Stimulated activated CD4-positive, alpha-beta T cell treated with anti-CD3 and anti-CD28 coated beads, Interleukin-2, amount 100 ng/mL, for 48 hours (primary cell): ENCODE data around the gene SLCO4A1.

Source experiments
- DNase-seq, 2 donors: peaks; one replicate each; pipeline ENCODE4 v3.0.0-alpha.2; 2020

SLCO4A1 gene

DNA sequence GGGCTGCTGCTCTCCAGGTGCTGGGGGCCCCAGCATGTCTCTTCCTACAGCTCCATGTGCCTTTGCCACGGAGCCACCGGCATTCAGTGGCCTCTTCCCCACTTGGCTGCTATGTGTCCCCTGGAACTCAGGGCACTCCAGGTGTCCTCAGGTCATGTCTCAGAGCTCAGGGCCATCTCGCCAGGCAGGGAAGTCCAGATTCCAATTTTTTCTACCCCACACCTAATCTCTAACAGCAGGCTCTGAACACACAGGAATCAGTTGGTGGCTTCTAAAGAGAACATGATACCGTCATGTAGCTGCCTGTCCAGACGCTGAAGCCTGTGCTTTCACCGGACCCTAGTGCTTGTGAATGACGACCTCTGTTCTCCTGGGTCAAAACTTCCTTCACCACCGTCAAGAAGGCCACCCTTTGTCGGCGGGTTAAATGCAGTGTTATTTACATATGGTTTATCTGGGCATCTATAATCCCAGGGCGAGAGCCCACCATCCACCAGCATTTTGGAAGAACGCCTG, 4.2 kb upstream of the SLCO4A1 start:
- DNase-seq: no peak

- no peak for DNase-seq
These were observed 3.5 kb upstream of the SLCO4A1 start for GRCh38 chr20:62638679-62639406.

DNA sequence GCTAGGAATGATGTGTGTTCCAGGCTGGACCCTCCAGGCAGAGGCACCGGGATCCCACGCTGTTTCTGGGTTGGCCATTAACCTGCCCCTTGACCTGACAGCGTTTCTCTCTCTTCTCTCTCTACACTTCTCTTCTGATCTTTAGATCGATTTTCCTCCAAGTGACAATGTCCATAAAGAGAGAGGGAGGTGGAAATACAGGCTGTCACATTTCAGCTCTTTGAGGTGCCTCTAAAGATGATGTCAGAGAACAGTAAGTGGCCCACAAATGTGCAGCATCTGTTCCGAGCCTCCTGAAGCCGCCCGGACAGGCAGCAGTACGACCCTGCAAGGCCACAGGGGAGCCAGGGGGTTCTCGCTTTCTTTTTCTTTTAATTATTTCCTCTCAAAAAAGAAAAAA, 2.5 kb upstream of the SLCO4A1 start:
- no peak for DNase-seq

DNA sequence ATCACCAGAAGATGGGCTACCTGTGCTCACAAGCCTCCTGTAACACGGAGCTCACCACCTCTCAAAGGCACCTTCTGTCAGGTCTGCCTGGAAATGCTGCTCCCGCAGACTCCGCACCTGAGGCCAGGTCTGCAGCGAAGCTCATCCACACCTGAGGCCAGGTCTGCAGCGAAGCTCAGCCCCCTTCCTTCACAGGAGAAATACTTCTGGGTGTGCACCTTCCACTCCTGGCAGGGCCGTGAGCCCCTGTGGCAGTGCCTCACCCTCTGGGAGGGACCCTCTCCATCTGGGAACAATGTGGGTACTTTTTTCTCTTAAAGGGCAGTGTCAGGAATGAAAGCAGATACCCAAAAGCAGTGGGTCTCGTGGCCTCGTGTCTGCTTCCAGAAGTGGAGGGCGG, 1.4 kb upstream of the SLCO4A1 start:
- DNase-seq: no peak

DNA sequence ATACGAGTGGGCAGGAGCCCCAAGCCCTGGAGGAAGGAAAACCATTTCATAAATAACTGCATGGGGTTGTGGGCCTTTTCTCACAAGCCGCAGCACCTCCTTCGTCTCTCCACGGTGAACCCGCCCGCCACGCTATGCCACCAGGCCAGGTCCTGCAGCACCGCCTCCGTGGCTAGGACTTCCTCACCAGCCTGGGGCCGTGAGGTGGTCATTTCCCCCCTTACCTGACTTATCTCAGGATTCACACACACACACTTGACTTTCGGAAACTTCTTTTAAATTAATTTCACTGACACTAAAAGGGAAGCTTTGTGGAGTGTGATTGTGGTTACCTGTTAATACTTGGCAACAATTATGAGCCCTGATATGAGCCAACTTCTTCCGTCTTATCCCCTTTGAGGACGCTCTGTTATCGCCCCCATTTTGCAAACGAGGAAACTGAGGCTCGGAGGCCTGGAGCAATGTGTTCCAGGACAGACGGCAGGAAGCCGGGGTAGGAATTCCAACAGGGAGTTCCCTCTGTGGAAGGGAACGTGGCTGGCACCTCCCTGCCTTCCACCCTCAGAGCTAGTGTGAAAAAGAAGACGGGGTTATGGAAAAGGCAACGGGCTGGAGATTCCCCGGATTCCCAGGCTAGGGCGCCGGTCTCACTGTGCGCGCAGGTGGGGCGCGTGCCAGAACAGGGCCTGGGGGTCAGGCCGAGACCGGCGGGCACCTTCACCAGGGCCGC, 817 bp upstream of the SLCO4A1 start:
- no peak for DNase-seq

DNA sequence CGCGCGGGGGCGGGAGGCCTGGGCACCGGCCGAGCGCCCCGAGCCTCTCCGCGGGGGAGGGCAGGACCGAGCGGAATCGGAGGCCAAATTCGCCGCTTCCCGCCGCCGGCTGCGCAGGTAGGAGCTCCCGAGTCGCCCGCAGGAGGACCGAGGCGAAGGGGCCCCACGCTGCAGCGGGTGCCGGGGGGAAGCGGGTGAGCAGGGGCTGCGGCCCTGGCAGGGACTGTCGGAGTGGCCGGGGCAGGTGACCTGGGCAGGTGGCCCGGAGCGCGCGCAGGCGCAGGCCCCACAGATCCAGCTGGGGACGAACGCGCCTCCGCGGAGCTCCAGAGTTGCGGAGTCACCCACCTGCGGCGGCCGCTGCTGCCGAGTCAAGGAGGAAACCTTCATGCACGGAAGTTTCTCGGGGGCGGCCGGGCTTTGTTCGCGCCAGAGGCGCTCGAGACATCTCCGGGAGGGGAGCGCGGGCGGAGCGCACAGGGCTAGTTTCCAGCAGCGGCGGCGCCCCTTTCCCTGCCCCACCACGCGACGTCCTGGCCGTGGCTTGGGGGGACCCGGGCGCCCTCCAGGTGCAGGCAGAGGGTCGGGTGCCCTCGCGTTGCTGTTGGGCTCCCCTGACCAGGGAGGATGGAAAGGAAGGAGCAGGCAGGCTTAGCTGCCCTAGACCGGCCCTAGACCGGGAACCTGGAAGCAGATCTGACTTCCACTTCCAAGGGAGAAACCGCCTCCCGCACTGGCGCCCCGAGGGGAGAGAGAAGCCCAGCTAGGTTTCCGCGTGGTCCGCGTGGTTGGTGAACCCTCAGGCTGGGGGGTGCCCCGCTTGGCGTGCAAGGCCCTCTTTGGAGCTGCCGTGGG, 590 bp downstream of the SLCO4A1 start:
- peak; percentile 37 to 51 for DNase-seq

GRCh38 chr20:62643521-62644043, 1.3 kb downstream of the SLCO4A1 start:
- DNase-seq: no peak

DNA sequence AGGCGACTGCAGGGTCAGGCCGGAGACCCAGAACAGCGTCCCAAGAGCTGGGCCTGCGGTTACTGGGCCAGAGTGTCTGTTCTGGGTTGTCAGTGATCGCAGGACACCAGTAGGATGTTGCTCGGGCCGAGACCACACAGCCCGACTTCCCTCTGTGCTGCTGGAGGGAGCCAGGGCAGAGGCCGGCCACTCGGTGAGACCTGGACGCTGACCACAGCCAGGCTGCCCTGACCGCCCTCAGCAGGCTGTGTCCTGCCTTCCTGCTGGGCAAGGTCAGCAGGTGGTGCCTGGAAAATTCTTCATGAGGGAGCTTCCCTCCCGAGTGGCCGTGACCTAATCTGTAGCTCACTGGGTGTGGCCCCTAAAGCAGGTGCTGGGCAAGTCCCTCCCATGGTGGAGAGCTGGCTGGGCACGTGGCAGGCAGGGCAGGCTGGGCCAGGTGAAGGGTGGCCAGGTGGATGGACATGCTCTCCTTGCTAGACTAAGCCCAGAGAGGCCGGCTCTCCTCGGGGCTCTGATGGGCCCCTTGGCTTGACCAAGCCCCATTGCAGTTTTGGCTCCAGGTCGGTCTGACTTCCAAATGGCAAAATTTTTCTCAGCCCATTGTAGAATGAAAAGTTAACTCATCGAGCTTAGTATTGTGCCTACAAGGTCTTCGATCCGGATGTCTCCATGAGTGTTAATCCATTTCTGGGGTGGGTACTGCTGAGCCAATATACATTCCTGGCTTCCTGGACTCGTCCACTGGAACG, 1.9 kb downstream of the SLCO4A1 start:
- DNase-seq: no peak

DNA sequence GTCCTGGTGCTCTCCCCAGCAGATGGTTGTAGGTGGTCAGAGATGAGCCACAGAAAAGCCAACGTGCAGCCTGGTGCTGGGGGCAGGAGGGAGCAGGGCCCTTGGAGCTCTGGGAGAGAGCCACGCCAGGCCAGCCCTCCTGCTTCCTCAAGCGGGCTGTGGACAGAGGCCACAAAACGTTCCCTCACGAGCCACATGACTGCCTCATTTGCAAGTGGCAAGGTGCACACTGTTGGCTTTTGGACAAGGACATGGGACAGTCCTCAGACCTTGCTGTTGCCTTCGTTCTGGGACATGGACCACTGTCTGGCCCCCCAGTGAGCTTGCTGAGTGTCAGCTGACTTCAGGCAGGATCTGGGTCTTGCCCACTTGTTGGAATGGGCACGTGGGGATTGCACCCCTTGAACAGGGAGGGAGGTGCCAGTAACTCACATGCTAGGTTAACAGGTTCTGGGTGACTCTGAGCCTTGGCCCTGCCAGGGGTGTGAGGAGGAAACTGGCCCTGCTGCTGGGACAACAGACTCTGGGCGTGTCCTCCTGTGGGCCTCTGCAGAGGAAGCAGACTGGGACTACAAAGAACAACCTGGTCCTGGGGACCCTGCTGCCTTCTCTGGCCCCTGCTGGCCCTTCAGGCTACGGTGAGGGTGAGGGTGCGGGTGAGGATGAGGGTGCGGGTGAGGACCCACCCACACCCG, 2.6 kb downstream of the SLCO4A1 start:
- DNase-seq: no peak

DNA sequence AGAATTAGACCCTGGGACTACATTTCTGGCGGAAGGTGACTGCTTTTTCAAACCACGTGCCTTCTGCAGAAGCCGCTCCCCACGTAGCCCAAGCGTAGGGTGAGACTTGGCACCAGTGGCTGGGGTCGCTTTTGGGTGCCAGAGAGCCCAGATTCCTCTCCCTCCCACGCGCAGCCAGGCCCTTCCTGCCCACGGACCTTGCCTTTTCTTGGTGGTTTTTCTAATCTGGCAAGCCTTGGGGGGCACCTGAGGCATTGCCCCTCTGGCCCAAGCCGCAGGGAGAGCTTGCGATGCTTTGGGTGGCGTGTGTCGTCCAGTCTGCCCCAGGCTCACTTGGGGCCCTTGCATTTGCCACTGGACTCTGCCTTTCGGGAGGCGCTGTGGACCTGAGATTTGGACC, 3.3 kb downstream of the SLCO4A1 start:
- no peak for DNase-seq

DNA sequence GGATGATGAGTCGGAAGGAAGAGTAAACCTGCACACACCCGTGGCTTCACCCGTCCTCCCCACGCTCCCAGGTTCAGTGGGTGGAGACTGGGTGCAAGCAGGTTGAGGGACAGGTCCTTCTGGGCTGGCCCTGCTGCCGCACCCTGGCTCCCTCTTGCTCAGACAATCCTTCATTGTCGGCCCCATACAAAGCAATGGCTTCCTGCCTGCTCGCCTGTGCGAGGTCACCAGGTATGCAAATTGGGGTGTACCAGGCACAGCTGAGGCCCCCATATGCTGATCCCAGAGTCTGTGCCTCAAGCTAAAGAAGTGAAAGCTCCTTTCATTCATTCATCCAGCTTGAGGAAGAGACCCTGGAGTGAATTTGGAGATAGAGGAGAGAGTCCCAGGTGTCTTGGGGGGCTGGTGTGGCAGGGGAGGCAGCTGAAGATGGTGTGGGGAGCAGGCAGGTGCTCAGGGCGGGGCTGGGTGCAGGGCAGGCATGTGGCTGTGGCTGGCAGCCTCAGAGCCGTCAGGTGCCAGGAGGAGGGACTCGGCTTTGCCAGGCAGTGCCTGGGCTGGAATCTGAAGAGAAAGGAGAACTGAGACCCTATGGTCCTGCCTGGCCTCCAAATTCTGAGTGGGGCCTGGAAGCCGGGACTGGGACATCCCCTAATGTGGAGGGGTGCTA, 4.7 kb downstream of the SLCO4A1 start:
- DNase-seq: no peak

- no peak for DNase-seq
These were observed 5.4 kb downstream of the SLCO4A1 start for GRCh38 chr20:62647521-62648317.

GRCh38 chr20:62648318-62648995, 6.2 kb downstream of the SLCO4A1 start:
- DNase-seq: no peak

- no peak for DNase-seq
These were observed 6.8 kb downstream of the SLCO4A1 start for GRCh38 chr20:62649140-62649539.

- DNase-seq: no peak
These were observed 8.4 kb downstream of the SLCO4A1 start for GRCh38 chr20:62650551-62651284.

GRCh38 chr20:62651285-62652021, 9.2 kb downstream of the SLCO4A1 start:
- peak; percentile 53 to 55 for DNase-seq

DNA sequence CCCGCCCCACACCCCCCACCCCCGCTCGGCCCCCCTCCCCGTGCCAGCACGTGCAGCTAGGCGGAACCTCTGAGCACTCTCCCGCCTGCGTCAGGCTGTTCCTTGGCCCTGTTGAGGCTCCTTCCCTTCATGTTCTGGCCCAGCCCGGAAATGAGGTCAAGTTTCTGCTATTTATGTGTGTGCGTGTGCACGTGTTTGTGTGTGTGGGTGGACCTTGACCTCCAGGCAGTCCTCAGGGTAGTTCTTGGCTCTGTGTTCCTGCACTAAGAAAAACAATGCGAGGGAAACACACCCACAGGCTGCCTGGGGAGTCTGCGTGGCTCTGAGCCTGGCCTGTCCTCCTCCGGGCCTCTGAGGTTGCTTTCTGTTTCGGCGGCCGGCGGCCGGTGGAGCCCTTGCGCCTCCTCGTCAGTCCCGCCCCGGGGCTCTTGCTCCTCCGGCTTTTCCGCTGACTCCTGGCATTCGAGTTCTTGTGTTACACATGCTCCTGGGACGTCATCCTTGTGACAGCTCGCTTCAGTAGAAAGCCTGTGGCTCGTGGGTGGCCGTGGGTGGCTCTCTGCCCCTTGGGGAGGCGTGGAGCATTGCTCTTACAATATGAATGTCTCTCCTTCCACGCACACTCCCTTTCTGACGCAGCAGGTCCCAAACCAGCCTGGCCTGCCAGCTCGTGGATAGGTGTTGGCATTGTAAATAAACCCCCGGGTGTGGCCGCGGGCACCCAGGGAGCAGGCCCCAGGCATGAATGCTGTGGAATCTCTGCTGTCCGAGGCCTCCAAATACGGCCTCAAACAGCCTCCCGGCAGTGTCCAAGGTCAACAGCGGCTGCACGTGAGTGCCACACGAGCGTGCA, 10.0 kb downstream of the SLCO4A1 start:
- peak; percentile 39 to 44 for DNase-seq
